ENCODE results near the gene GTF2A2.
A peak's percentile ranks its signal among the peaks of the same experiment; 100 is the strongest.
"Not testable (repeated sequence)": the region's sequence is repeated elsewhere in the genome, so short reads cannot be mapped to it uniquely, and the experiment has no call there.

The GTF2A2 gene

GRCh38 chr15:59656897-59657634 lies at the start of gene GTF2A2:
TSS of gene GTF2A2 (minus strand) at chr15:59657515. CDS start at chr15:59652277, 5,238 bp downstream.
- DNase-seq (ENCODE audit: low spot score), result peak; percentile 98

GRCh38 chr15:59703979-59704796 lies 46.9 kb upstream of the GTF2A2 start:
- DNase-seq (ENCODE audit: low spot score), result no peak

GRCh38 chr15:59702351-59702750 lies 45.0 kb upstream of the GTF2A2 start:
- DNase-seq (ENCODE audit: low spot score), result no peak

- no peak for DNase-seq (ENCODE audit: low spot score)
These were observed 44.6 kb upstream of the GTF2A2 start for GRCh38 chr15:59701880-59702279.

GRCh38 chr15:59699810-59700431 lies 42.6 kb upstream of the GTF2A2 start:
- no peak for DNase-seq (ENCODE audit: low spot score)

GRCh38 chr15:59698065-59698464 lies 40.8 kb upstream of the GTF2A2 start:
- DNase-seq (ENCODE audit: low spot score), result not testable (repeated sequence)

- DNase-seq (ENCODE audit: low spot score), result no peak
These were observed 39.0 kb upstream of the GTF2A2 start for GRCh38 chr15:59696332-59696731.

- no peak for DNase-seq (ENCODE audit: low spot score)
These were observed 37.5 kb upstream of the GTF2A2 start for GRCh38 chr15:59694779-59695178.

GRCh38 chr15:59691194-59691805 lies 34.0 kb upstream of the GTF2A2 start:
- peak; percentile 40 for DNase-seq (ENCODE audit: low spot score)

- no peak for DNase-seq (ENCODE audit: low spot score)
These were observed 32.4 kb upstream of the GTF2A2 start for GRCh38 chr15:59689626-59690236.

- DNase-seq (ENCODE audit: low spot score), result peak; percentile 97
These were observed 31.7 kb upstream of the GTF2A2 start, which contains the start of gene BNIP2 for GRCh38 chr15:59688782-59689625. TSS of gene BNIP2 (minus strand) at chr15:59689320. CDS start at chr15:59682457, 6,863 bp downstream.

GRCh38 chr15:59688423-59688781 lies 31.1 kb upstream of the GTF2A2 start:
- no peak for DNase-seq (ENCODE audit: low spot score)

- DNase-seq (ENCODE audit: low spot score), result peak; percentile 27
These were observed 30.5 kb upstream of the GTF2A2 start for GRCh38 chr15:59687836-59688235.

GRCh38 chr15:59686389-59686788 lies 29.1 kb upstream of the GTF2A2 start:
- no peak for DNase-seq (ENCODE audit: low spot score)

- peak; percentile 39 for DNase-seq (ENCODE audit: low spot score)
These were observed 28.5 kb upstream of the GTF2A2 start for GRCh38 chr15:59685737-59686297.

- no peak for DNase-seq (ENCODE audit: low spot score)
These were observed 23.6 kb upstream of the GTF2A2 start for GRCh38 chr15:59680870-59681269.

GRCh38 chr15:59680346-59680745 lies 23.0 kb upstream of the GTF2A2 start:
- DNase-seq (ENCODE audit: low spot score), result no peak

- DNase-seq (ENCODE audit: low spot score), result no peak
These were observed 21.3 kb upstream of the GTF2A2 start for GRCh38 chr15:59678620-59679019.

GRCh38 chr15:59678172-59678571 lies 20.9 kb upstream of the GTF2A2 start:
- no peak for DNase-seq (ENCODE audit: low spot score)

- no peak for DNase-seq (ENCODE audit: low spot score)
These were observed 19.2 kb upstream of the GTF2A2 start for GRCh38 chr15:59676565-59676964.

All from GM03348 (cell line).